HCT116 (cell line): ENCODE measurements around the gene FRMD4A. TPM values are rescaled to one million over a fixed set of nuclear protein-coding genes. Genes with fewer than 3 reads are reported as not detected.

ENCODE experiments used
- ATAC-seq: fragments of 200-7000 bp; cut with Tn5 transposase; 2 replicates; pipeline ENCODE4 v1.9.1; 2020; ENCODE audit warnings: mild to moderate bottlenecking, moderate library complexity
- BruUV-seq: library from RNA; stranded (reverse); fragments of 400-500 nt; replicated peaks from 2 replicates; lab custom pipeline; 2021; lab: Mats Ljungman, UMichigan
- CTCF ChIA-PET: fragments of 300-600 bp; sonication (Branson Sonifier 250); formaldehyde crosslinking; loops from one replicate; lab custom pipeline; 2021; ENCODE audit warnings: antibody characterized with exemption; lab: Charles Lee
- POLR2A ChIA-PET: fragments of 300-600, 350-600 bp; sonication (Branson Sonifier 250); formaldehyde crosslinking; loops from one replicate; lab custom pipeline; 2021; ENCODE audit warnings: antibody characterized with exemption; lab: Charles Lee
- RAD21 ChIA-PET, 2 experiments: fragments of 300-600 bp; sonication (Branson Sonifier 250); formaldehyde crosslinking; loops; one replicate each; lab custom pipeline; 2023; ENCODE audit warnings: low total read pairs in 2 of 2; ENCODE audit not compliant: uncharacterized antibody in 2 of 2, unreplicated experiment in 2 of 2, low non-redundant PET in 1 of 2; lab: Charles Lee
- DNase-seq: peaks from one replicate; pipeline ENCODE4 v3.0.0-alpha.2; 2010; ENCODE audit warnings: low read depth, low spot score
- H2AFZ ChIP-seq: fragments of 200-600 bp; shearing (Covaris generic), sonication (generic); 2 replicates; pipeline ENCODE4 v1.6.1; 2017; ENCODE audit warnings: low read depth, mixed run types, mixed read lengths, antibody characterized with exemption, low read length; ENCODE audit not compliant: poor library complexity, severe bottlenecking
- H3K27ac ChIP-seq: 2 replicates; pipeline ENCODE4 v1.5.1; 2012; ENCODE audit warnings: low read depth, low read length
- H3K27me3 ChIP-seq: fragments of 200-600 bp; sonication (generic); 2 replicates; pipeline ENCODE4 v1.6.1; 2016; ENCODE audit warnings: mixed run types, low read length, mixed read lengths; ENCODE audit not compliant: insufficient read depth
- H3K36me3 ChIP-seq, 2 experiments: fragments of 200-500 bp in 1 of 2; fragments of 200-600 bp in 1 of 2; sonication (Bioruptor generic) in 1 of 2; sonication (generic) in 1 of 2; 2 replicates each; pipeline versions ENCODE4 v1.5.1 to v1.6.1; 2014 to 2016; ENCODE audit warnings: low read length in 2 of 2, inconsistent platforms in 1 of 2, mixed read lengths in 1 of 2, mixed run types in 1 of 2; ENCODE audit not compliant: insufficient read depth in 2 of 2, control insufficient read depth in 1 of 2
- H3K4me1 ChIP-seq, 2 experiments: fragments of 200-600 bp in 1 of 2; sonication (generic) in 1 of 2; 2 replicates each; pipeline versions ENCODE4 v1.5.1 to v1.6.1; 2012 to 2017; ENCODE audit warnings: low read length in 2 of 2, inconsistent platforms in 1 of 2, mild to moderate bottlenecking in 1 of 2, mixed read lengths in 1 of 2, mixed run types in 1 of 2, moderate library complexity in 1 of 2; ENCODE audit not compliant: insufficient read depth in 2 of 2, control insufficient read depth in 1 of 2
- H3K4me2 ChIP-seq: fragments of 200-600 bp; sonication (generic); 2 replicates; pipeline ENCODE4 v1.6.1; 2017; ENCODE audit warnings: mixed run types, low read length, mixed read lengths
- H3K4me3 ChIP-seq, 2 experiments: fragments of 200-600 bp in 1 of 2; sonication (generic) in 1 of 2; replicated peaks in 1 of 2; 2 replicates each; pipeline ENCODE4 v1.5.1; 2011 to 2016; ENCODE audit warnings: low read length in 2 of 2, control low read depth in 1 of 2, low read depth in 1 of 2, mild to moderate bottlenecking in 1 of 2, mixed read lengths in 1 of 2, mixed run types in 1 of 2
- H3K79me2 ChIP-seq: fragments of 200-600 bp; sonication (generic); 2 replicates; pipeline ENCODE4 v1.6.1; 2017; ENCODE audit warnings: mild to moderate bottlenecking, mixed run types, low read length, moderate library complexity, mixed read lengths; ENCODE audit not compliant: insufficient read depth
- H3K9ac ChIP-seq: fragments of 200-600 bp; sonication (generic); 2 replicates; pipeline ENCODE4 v1.6.1; 2016; ENCODE audit warnings: low read length, mixed read lengths
- H3K9me2 ChIP-seq: fragments of 200-600 bp; sonication (generic), shearing (Covaris generic); 2 replicates; pipeline ENCODE4 v1.6.1; 2017; ENCODE audit warnings: mixed run types, mild to moderate bottlenecking, moderate library complexity; ENCODE audit not compliant: insufficient read depth
- H3K9me3 ChIP-seq, 2 experiments: fragments of 200-500 bp in 1 of 2; fragments of 200-600 bp in 1 of 2; sonication (Bioruptor generic) in 1 of 2; sonication (generic) in 1 of 2; 2 replicates each; pipeline ENCODE4 v1.6.1; 2014 to 2017; ENCODE audit warnings: low read length in 2 of 2, mixed read lengths in 2 of 2, inconsistent platforms in 1 of 2, low read depth in 1 of 2, mild to moderate bottlenecking in 1 of 2, mixed run types in 1 of 2, moderate library complexity in 1 of 2; ENCODE audit not compliant: control insufficient read depth in 1 of 2, insufficient read depth in 1 of 2
- H4K20me1 ChIP-seq: fragments of 200-600 bp; sonication (generic), shearing (Covaris generic); 2 replicates; pipeline ENCODE4 v1.6.1; 2017; ENCODE audit warnings: mixed run types, mild to moderate bottlenecking, moderate library complexity; ENCODE audit not compliant: insufficient read depth
- CEBPB ChIP-seq: IDR thresholded peaks from 2 replicates; pipeline ENCODE4 v1.6.1; 2012; ENCODE audit warnings: low read depth
- CTCF ChIP-seq, 3 experiments: fragments of 200-600 bp in 1 of 3; sonication (generic) in 1 of 3; IDR thresholded peaks in 2 of 3; conservative IDR thresholded peaks in 1 of 3; 2 replicates each; pipeline ENCODE4 v1.5.1; 2012 to 2017; ENCODE audit warnings: low read depth in 2 of 3, low read length in 2 of 3, antibody characterized with exemption in 1 of 3, borderline replicate concordance in 1 of 3, control low read depth in 1 of 3, mild to moderate bottlenecking in 1 of 3, mixed read lengths in 1 of 3, mixed run types in 1 of 3, moderate library complexity in 1 of 3; ENCODE audit not compliant: insufficient read depth in 1 of 3
- EZH2 ChIP-seq: fragments of 200-600 bp; sonication (generic); IDR thresholded peaks from 2 replicates; pipeline ENCODE4 v1.6.1; 2017; ENCODE audit warnings: antibody characterized with exemption, mixed run types
- POLR2A ChIP-seq: IDR thresholded peaks from 2 replicates; pipeline ENCODE4 v1.7.0; 2011; ENCODE audit warnings: borderline replicate concordance; ENCODE audit not compliant: insufficient read depth, insufficient read length; ENCODE audit errors: extremely low read depth
- POLR2AphosphoS5 ChIP-seq: IDR thresholded peaks from 2 replicates; pipeline ENCODE4 v1.6.1; 2011; ENCODE audit warnings: mild to moderate bottlenecking, low read depth, low read length, moderate library complexity
- RAD21 ChIP-seq: IDR thresholded peaks from 2 replicates; pipeline ENCODE4 v1.6.1; 2012; ENCODE audit warnings: low read depth, mild to moderate bottlenecking
- SIN3A ChIP-seq: IDR thresholded peaks from 2 replicates; pipeline ENCODE4 v1.6.1; 2012; ENCODE audit warnings: low read depth
- SP1 ChIP-seq: IDR thresholded peaks from 2 replicates; pipeline ENCODE4 v1.6.1; 2012; ENCODE audit warnings: low read depth
- SRF ChIP-seq: IDR thresholded peaks from 2 replicates; pipeline ENCODE4 v1.6.1; 2012; ENCODE audit warnings: low read depth
- YY1 ChIP-seq: IDR thresholded peaks from 2 replicates; pipeline ENCODE4 v1.6.1; 2011; ENCODE audit warnings: low read length, low read depth, moderate library complexity, mild to moderate bottlenecking; ENCODE audit not compliant: insufficient replicate concordance; ENCODE audit errors: extremely low read depth
- intact Hi-C: fragments of 100-400 bp; cut with micrococcal nuclease; formaldehyde crosslinking; loops from 2 replicates; pipeline ENCODE4 v1.10.0; 2022
- total RNA-seq: library from RNA; stranded (reverse); gene quantifications from one replicate; pipeline ENCODE4 v1.2.1, GENCODE V29; 2021; ENCODE audit not compliant: unreplicated experiment
- TF ChIP-seq, protein P1 (sequence below): IDR thresholded peaks from 2 replicates; pipeline ENCODE4 v1.6.1; 2012; ENCODE audit warnings: low read depth

FRMD4A gene
- total RNA-seq, 1 experiment from 2014 or later = 0.20 TPM

GRCh38 chr10:13857451-13857850 is 473.3 kb downstream of the FRMD4A start:
- H4K20me1 ChIP-seq = no peaks in the 10 kb centered on the region
- H3K4me2 ChIP-seq = no peak overlapping the region
- no peak for DNase-seq
- H3K9me2 ChIP-seq = no peaks in the 10 kb centered on the region
- H3K4me3 ChIP-seq = no peak overlapping the region
- H3K9me3 ChIP-seq = no peaks in the 10 kb centered on the region
- no peak overlapping the region for H2AFZ ChIP-seq
- no peaks in the 10 kb centered on the region for H3K4me1 ChIP-seq
- POLR2A ChIA-PET = no interaction called here
- no peaks in the 10 kb centered on the region for H3K27me3 ChIP-seq
- H3K9ac ChIP-seq = no peak overlapping the region
- no peaks in the 10 kb centered on the region for H3K36me3 ChIP-seq
- H3K79me2 ChIP-seq = no peaks in the 10 kb centered on the region
- RAD21 ChIA-PET = no interaction called here
- ATAC-seq = no peak
- intact Hi-C loops = no loop called here
- TF ChIP-seq CEBPB (no peak), SP1 (no peak), EZH2 (no peak), POLR2AphosphoS5 (no peak), RAD21 (no peak), CTCF (IDR thresholded peaks at IDR 0.05 in 2 of 3, conservative IDR thresholded peaks at IDR 0.05 in 1 of 3; ENCODE audit: borderline replicate concordance in 1 of 3, insufficient read depth in 1 of 3, low read depth in 2 of 3, low read length in 2 of 3) (no peak), YY1 (no peak), POLR2A (no peak), SRF (no peak), SIN3A (no peak)
- TF ChIP-seq, protein P1, sequence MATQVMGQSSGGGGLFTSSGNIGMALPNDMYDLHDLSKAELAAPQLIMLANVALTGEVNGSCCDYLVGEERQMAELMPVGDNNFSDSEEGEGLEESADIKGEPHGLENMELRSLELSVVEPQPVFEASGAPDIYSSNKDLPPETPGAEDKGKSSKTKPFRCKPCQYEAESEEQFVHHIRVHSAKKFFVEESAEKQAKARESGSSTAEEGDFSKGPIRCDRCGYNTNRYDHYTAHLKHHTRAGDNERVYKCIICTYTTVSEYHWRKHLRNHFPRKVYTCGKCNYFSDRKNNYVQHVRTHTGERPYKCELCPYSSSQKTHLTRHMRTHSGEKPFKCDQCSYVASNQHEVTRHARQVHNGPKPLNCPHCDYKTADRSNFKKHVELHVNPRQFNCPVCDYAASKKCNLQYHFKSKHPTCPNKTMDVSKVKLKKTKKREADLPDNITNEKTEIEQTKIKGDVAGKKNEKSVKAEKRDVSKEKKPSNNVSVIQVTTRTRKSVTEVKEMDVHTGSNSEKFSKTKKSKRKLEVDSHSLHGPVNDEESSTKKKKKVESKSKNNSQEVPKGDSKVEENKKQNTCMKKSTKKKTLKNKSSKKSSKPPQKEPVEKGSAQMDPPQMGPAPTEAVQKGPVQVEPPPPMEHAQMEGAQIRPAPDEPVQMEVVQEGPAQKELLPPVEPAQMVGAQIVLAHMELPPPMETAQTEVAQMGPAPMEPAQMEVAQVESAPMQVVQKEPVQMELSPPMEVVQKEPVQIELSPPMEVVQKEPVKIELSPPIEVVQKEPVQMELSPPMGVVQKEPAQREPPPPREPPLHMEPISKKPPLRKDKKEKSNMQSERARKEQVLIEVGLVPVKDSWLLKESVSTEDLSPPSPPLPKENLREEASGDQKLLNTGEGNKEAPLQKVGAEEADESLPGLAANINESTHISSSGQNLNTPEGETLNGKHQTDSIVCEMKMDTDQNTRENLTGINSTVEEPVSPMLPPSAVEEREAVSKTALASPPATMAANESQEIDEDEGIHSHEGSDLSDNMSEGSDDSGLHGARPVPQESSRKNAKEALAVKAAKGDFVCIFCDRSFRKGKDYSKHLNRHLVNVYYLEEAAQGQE = no peak
- no TSS peak for BruUV-seq
- no peak overlapping the region for H3K27ac ChIP-seq
- CTCF ChIA-PET = no interaction called here
